NCI-H2029 (cell line): Measurements from ENCODE around the gene ANKRD37.

Source experiments
- DNase-seq: peaks from one replicate; lab custom pipeline; 2025; lab: John Stamatoyannopoulos, UW

ANKRD37 gene

GRCh38 chr4:185380320-185380719 is 16.3 kb upstream of the ANKRD37 start:
- peak; percentile 47 for DNase-seq

DNA sequence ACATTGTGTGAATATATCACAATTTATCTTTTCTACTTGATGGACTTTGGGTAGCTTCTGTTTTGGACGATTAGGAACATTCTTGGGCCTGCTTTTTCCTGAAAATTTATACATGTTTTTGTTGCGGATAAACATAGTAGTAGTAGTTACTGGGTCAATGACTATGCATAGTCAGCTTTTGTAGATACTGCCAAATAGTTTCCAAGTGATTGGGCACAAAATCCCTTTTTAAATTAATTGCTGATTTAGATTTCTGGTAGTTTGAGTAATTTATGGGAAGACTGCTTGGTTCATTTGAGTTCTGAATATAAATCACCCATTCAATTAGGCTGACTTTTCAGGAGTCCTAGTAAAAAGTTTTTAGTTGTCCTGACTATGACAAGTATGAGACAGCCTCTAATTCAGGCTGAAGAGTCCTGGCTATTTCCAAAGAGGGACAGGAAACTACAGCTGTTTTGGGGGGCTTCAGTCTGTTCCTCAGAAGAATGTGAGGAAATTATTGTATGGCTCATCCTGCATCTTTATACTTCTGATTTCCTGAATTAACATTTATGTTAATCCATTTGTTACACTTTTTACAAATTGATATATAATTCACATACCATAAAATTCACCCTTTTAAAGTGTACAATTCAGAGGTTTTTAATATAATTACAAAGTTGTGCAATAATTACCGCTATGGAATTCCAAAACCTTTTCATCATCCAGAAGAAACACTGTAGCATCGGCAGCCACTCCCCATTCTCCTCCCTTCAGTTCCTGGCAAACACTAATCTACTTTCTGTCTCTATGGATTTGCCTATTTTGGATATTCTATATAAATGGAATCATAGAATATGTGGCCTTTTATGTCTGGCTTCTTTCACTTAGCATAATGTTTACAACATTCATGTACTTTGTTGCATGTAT is 15.1 kb upstream of the ANKRD37 start:
- no peak for DNase-seq

DNA sequence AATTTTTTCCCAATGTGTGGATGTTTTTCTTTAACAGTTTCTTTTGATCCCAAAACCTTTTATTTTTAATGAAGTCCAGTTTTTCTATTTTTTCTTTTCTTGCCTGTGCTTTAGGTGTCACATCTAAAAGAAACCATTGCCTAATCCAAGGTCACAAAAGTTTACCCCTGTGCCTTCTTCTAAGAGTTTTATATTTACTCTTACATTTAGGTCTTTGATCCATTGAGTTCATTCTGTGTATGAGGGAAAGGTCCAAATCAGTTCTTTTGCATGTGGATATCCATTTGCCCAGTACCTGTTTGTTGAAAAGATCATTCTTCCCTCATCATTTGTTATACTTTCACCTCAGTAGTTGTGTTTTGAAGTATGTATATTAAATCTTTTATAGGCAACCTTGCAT is 13.9 kb upstream of the ANKRD37 start:
- DNase-seq = no peak

GRCh38 chr4:185383451-185383850 is 13.2 kb upstream of the ANKRD37 start:
- peak; percentile 34 for DNase-seq

GRCh38 chr4:185384061-185384460 is 12.6 kb upstream of the ANKRD37 start:
- no peak for DNase-seq

DNA sequence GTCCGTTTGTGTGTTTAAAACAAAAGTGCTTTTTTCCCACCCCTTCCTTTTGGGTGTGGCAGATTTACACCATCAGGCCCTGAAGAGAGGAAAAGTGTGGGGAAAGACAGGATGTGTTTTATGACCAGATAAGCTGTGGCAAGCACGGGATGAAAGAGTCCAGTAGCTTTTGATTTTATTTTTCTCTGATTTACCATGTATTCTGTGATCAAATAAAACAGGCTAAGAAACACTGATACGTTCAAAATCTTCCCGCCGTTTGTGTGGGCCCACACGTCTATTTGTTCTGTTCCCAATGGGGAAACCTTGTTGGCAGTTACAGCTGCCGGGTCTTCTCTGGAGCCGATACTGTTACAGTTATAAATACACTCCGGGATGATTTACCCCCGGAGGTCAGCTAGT is 11.7 kb upstream of the ANKRD37 start:
- no peak for DNase-seq

DNA sequence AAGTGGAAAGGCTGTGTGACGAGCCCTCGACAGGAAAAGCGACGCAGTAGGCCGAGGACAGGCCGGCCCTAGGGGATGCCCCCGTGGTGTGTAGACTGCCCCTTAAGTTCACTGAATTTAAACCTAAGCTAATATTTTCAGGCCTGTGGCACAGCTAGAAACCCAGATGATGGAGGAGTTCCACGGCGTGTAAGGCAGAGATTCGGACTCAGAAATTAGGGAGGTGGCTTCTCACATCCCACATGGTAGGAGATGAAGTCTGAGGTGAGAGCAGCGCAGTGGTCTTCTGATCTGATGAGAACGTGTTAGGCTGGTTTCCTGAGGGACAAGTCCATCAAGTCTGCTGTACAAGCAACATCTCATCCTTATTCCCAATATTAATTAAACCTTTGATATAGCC is 8.7 kb upstream of the ANKRD37 start:
- DNase-seq = no peak

DNA sequence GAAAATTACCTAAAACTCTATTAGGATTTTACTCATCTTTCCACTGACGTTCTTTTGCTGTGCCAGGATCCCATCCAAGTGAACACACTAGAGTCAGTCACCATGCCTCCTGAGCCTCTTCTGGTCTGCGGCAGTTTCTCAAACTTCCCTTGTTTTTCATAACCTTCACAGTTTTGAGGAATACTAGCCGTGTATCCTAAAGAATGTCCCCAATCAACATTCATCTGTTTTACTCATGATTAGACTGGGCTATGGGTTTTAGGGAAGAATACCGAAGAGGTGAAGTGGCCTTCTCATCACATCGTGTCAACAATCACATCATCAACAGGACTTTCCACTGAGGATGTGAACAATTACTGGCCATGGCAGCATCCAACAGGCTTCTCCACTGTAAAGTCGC is 5.7 kb upstream of the ANKRD37 start:
- no peak for DNase-seq

- DNase-seq = no peak
Measured at GRCh38 chr4:185392156-185392555, 4.5 kb upstream of the ANKRD37 start.

DNA sequence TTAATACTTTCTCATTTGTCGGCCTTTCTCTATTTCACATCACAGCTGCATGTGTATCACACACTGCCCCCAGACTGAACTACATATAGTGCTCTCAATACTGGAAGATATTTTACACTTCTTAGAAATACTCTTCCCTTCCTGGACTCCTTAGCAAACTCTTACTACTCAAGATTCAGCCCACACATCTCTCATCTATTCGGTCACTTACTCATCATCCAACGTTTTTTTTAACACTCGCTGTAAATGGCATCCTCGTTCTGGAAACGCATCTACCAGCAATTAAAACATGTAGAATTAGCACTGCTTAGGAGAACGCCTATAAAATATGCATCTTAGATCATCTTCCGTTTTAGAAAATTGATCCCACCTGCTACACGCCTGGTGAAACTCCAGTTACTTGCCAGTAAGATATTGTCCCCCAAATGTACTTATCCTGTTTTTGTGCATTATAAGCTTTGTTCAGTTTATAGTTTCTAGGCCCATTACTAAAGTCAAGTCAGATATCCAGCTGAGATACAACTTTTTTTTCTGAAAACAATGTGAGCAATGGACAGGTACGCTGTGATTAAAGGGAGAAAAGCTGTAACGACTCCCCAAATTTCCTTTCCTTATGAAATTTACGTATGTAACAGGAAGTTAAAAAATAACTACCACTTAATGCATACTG is 1.9 kb upstream of the ANKRD37 start:
- no peak for DNase-seq

GRCh38 chr4:185395238-185395955 is 1.2 kb upstream of the ANKRD37 start, which contains the start of gene LRP2BP:
Gene LRP2BP (minus strand): TSS chr4:185395924. CDS start chr4:185378186, 17,738 bp downstream.
- no peak for DNase-seq

- peak; percentile 90 for DNase-seq
Measured at GRCh38 chr4:185395956-185396723, 501 bp upstream of the ANKRD37 start.

DNA sequence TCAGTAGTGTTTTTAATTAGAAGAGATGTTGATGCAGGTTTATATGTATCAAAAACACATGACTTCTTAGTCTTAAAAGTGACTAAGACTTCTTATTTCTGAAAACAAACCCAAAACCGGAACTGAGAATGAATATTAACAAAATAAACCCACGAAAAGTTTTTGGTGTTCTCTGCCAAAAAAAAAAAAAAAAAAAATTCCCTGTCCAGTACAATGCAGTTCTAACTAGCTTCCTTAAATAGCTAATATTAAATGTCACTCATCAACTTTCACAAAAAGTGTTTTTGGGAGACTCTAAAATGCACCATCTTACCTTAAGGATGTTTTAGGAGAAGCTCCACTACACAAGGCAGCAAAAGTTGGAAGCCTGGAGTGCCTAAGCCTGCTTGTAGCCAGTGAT is 2.0 kb downstream of the ANKRD37 start:
- DNase-seq = no peak

DNA sequence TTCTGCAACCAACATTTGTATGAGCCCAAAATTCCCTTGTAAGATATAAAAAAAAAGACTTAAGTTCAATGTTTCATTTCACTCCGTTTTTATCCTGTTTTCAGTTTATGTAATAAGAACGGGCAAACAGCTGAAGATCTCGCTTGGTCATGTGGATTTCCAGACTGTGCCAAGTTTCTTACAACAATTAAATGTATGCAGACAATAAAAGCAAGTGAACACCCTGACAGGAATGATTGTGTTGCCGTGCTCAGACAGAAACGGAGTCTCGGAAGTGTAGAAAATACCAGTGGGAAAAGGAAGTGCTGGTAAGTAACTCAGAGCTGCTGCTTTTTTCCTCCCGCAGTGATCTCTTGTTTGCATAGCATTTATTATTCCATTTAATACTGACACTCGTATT is 2.8 kb downstream of the ANKRD37 start:
- DNase-seq = no peak

- DNase-seq = no peak
Measured at GRCh38 chr4:185404031-185404430, 7.4 kb downstream of the ANKRD37 start.

DNA sequence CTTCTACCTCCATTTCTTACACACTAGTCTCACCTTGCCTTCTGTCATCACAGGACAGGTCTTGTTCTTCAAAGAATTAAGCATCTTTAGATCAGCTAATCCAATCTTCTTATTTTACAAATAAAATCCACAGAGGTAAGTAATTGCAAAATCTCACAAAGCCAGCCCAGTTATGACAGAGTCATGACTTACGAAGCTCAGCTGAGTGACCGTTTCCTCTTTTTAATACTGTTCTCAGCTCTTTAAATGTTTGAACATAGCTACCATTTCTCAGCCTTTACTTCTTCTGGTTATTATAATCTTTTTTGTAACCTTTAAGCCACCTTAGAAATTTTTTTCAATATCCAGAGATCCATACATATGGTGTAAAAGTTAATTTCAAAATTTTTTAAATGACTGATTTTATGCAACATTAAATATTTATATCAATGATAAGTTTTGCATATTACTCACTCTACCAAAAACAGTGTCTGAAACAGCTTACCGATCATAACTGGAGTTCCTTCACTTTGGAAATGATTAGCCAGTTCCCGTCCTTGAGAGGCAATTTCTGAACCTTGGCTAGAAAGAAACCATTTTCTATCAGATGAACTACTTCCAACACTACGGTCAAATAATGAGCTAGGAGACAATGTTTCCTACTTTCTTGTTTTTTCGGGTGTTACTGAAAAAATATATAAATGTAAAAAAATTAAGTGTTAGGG is 8.8 kb downstream of the ANKRD37 start:
- no peak for DNase-seq

GRCh38 chr4:185408432-185408831 is 11.8 kb downstream of the ANKRD37 start:
- no peak for DNase-seq

DNA sequence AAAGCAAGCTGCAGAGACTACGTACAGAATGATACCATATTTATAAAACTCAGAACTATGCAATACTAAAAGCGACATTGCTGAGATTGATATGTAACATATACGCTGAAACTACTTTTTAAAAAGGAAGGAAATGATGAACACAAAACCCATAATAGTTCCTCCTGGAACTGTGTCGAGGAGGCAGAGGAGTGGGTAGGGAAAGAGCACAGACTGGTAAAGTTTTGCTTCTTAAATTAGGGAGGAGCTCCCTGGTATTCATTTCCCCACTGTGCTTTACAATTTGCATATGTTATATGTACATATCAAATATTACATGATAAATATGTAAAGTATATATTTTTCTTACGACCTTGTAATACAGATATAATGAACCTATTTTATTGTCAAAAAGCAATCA is 15.2 kb downstream of the ANKRD37 start:
- DNase-seq = no peak

- no peak for DNase-seq
Measured at GRCh38 chr4:185412412-185412811, 15.8 kb downstream of the ANKRD37 start.

- no peak for DNase-seq
Measured at GRCh38 chr4:185416955-185417354, 20.3 kb downstream of the ANKRD37 start.
